Mesendoderm (in vitro differentiated cells): Measurements from ENCODE around the gene CBX2.

ENCODE experiments used
- DNase-seq: peaks from one replicate; pipeline ENCODE4 v3.0.0; 2013
- H2AK5ac ChIP-seq: 2 replicates; pipeline ENCODE4 v1.6.1; 2013; ENCODE audit warnings: low read length, inconsistent platforms
- H2BK120ac ChIP-seq: 2 replicates; pipeline ENCODE4 v1.6.1; 2013; ENCODE audit warnings: low read depth, mild to moderate bottlenecking, low read length, moderate library complexity, mixed read lengths
- H2BK15ac ChIP-seq: replicated peaks from 2 replicates; pipeline ENCODE4 v1.6.1; 2013; ENCODE audit warnings: low read depth, mild to moderate bottlenecking, moderate library complexity
- H2BK5ac ChIP-seq: 2 replicates; pipeline ENCODE4 v1.6.1; 2013; ENCODE audit warnings: low read length, inconsistent platforms
- H3K18ac ChIP-seq: 2 replicates; pipeline ENCODE4 v1.6.1; 2013; ENCODE audit warnings: mild to moderate bottlenecking, low read length, mixed read lengths
- H3K23ac ChIP-seq: one replicate; pipeline ENCODE4 v1.6.1; 2013; ENCODE audit warnings: low read length
- H3K27ac ChIP-seq: 2 replicates; pipeline ENCODE4 v1.5.1; 2013; ENCODE audit warnings: low read depth, mild to moderate bottlenecking, inconsistent platforms, low read length, moderate library complexity
- H3K27me3 ChIP-seq: 2 replicates; pipeline ENCODE4 v1.6.1; 2013; ENCODE audit warnings: low read length, control low read depth, mild to moderate bottlenecking, inconsistent platforms; ENCODE audit not compliant: insufficient read depth, poor library complexity
- H3K36me3 ChIP-seq: 2 replicates; pipeline ENCODE4 v1.6.1; 2013; ENCODE audit warnings: low read length, inconsistent platforms; ENCODE audit not compliant: control insufficient read depth, insufficient read depth
- H3K4ac ChIP-seq: one replicate; pipeline ENCODE4 v1.6.1; 2013; ENCODE audit warnings: low read depth, mild to moderate bottlenecking, low read length, moderate library complexity
- H3K4me1 ChIP-seq: 2 replicates; pipeline ENCODE4 v1.6.1; 2013; ENCODE audit warnings: low read depth, low read length, inconsistent platforms; ENCODE audit not compliant: control insufficient read depth
- H3K4me2 ChIP-seq: 2 replicates; pipeline ENCODE4 v1.6.1; 2013; ENCODE audit warnings: low read length
- H3K4me3 ChIP-seq: 2 replicates; pipeline ENCODE4 v1.5.1; 2013; ENCODE audit warnings: mild to moderate bottlenecking, low read length
- H3K56ac ChIP-seq: one replicate; pipeline ENCODE4 v1.6.1; 2013; ENCODE audit warnings: low read length
- H3K79me1 ChIP-seq: 2 replicates; pipeline ENCODE4 v1.6.1; 2013; ENCODE audit warnings: low read length, inconsistent platforms
- H3K79me2 ChIP-seq: 2 replicates; pipeline ENCODE4 v1.6.1; 2013; ENCODE audit warnings: mild to moderate bottlenecking, low read length; ENCODE audit not compliant: control insufficient read depth, insufficient read depth
- H3K9ac ChIP-seq: 2 replicates; pipeline ENCODE4 v1.6.1; 2013; ENCODE audit warnings: low read length, inconsistent platforms
- H4K5ac ChIP-seq: one replicate; pipeline ENCODE4 v1.6.1; 2013; ENCODE audit warnings: low read length
- H4K8ac ChIP-seq: one replicate; pipeline ENCODE4 v1.6.1; 2013; ENCODE audit warnings: low read depth, mild to moderate bottlenecking, control low read depth, low read length, moderate library complexity
- WGBS: extraction: QIAGEN DNeasy Blood & Tissue Kit; methylation state at CpG from one replicate; pipeline ENCODE4 v1.1.7; 2013; ENCODE audit warnings: low lambda C conversion rate, missing lambda C conversion rate; ENCODE audit not compliant: insufficient coverage; ENCODE audit errors: extremely low coverage; 5-methylcytosine and 5-hydroxymethylcytosine counted together

CBX2 gene

DNA sequence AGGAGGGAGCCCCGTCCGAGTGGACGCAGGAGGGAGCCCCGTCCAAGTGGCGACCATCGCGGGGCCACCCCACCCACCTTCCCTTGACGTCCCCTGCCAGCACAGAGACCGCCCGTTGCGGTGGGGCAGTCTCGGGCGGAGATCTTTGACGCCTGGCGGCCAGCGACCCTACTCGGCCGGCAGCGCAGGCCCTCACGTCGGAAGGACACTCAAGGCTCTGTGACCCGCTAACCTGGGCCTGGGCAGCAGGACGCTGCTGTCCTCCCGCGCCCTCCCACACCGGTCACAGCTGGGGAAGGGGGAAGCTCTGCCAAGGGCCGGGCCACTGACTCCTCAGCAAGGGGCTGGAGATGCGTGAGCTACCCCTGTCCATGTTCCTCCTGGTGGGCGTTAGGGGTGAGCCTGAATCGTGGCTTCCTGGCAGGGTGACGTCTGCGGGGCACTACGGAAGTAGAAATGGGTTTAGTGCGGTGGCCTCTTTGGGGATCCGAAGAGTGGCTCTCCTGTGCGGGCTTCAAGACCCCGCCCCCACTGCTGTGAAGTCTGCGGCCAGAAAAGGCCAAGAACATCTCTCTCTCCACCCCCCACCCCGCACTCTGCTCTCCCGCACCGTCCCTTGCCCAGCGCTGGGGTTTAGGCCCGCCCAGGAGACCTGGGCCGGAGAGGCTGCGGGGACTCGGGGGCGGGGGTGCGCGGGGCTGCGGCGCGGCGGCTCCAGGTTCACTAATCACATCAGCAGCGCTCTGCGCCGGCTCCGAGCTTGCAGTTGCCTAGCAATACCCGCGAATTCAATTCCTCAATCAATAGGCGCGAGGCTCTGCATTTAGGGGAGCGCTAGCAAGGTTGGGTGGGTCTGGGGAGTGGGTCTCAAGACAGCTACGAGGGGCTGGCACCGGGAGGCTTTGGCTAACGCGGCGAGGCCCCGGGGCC, 13.1 kb downstream of the CBX2 start:
- Histone ChIP-seq H3K36me3 (no peaks in the 10 kb centered on the region), H3K79me1 (no peaks in the 10 kb centered on the region), H3K27me3 (peaks cover 64% of the 10 kb centered on the region), H4K8ac (no peak overlapping the region), H2BK15ac (no peak overlapping the region), H3K9ac (no peak overlapping the region), H3K27ac (no peak overlapping the region), H3K18ac (no peak overlapping the region), H3K4me1 (peaks cover 4% of the 10 kb centered on the region), H2BK5ac (no peak overlapping the region), H3K4ac (no peak overlapping the region), H2AK5ac (no peak overlapping the region), H3K4me3 (no peak overlapping the region), H3K56ac (no peak overlapping the region), H3K79me2 (no peaks in the 10 kb centered on the region), H2BK120ac (no peak overlapping the region), H3K4me2 (no peak overlapping the region), H3K23ac (peak overlapping the region; percentile 80), H4K5ac (no peak overlapping the region)
- peak; percentile 24 for DNase-seq
- no CpG with 5 or more reads among the region's 68 CpGs for WGBS

DNA sequence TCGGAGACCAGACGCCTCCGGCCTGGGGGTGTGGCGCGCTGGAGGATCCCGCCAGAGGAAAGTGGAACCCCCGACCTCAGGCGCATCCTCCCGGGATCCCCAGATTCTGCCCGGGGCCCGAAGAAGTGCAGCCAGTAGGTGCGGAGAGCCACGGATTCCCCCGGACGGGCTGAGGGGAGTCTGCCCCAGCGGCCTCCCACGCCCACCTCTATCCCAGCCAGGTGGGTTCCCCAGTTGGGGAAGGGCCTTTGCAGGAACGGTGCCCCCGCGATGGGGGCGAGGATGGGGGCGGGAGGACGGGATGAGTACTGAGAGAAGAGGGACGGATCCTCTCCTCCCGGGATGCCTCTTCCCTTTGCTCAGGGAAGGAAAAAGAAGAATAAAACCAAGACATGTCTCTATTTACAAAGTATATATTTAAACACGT, 13.8 kb downstream of the CBX2 start:
- Histone ChIP-seq H3K4me3 (no peak overlapping the region), H4K5ac (no peak overlapping the region), H3K9ac (no peak overlapping the region), H3K23ac (no peak overlapping the region), H3K56ac (no peak overlapping the region), H3K36me3 (no peaks in the 10 kb centered on the region), H3K79me1 (no peaks in the 10 kb centered on the region), H3K4me1 (peaks cover 7% of the 10 kb centered on the region), H3K18ac (no peak overlapping the region), H2AK5ac (no peak overlapping the region), H3K4me2 (no peak overlapping the region), H2BK15ac (no peak overlapping the region), H3K79me2 (no peaks in the 10 kb centered on the region), H3K27me3 (peaks cover 68% of the 10 kb centered on the region), H2BK120ac (no peak overlapping the region), H2BK5ac (no peak overlapping the region), H4K8ac (no peak overlapping the region), H3K4ac (no peak overlapping the region), H3K27ac (no peak overlapping the region)
- DNase-seq: no peak
- no CpG with 5 or more reads among the region's 26 CpGs for WGBS

DNA sequence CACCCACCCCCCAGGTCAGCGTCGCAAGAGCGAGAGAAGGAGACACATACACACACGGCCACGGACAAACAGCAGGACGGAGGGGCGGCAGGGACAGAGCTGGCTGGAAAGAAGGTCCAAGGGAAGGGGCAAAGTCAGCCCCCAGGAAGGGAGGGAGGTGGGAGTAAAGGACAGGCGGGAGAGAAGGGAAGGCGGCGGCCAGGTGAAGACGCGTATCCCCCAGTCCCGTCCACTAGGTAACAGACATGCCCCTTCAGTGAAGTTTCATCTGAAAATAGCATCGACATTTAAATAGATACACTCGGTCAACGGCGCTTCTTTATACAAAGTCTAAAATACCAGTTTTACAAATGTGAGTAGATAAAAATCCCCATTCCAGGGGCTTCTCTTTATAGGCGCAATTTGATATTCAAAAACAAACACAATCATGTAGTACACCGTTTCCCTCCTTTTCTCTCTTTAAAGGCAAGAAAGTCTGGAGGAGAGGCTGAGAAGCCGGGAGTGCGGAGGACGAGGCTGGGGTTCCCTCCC, 14.5 kb downstream of the CBX2 start:
- Histone ChIP-seq H3K27me3 (peaks cover 68% of the 10 kb centered on the region), H3K4me3 (no peak overlapping the region), H2BK120ac (no peak overlapping the region), H3K4me2 (no peak overlapping the region), H4K8ac (no peak overlapping the region), H3K27ac (no peak overlapping the region), H2BK15ac (no peak overlapping the region), H3K4ac (no peak overlapping the region), H2BK5ac (no peak overlapping the region), H4K5ac (no peak overlapping the region), H3K79me2 (no peaks in the 10 kb centered on the region), H3K18ac (no peak overlapping the region), H3K4me1 (peaks cover 7% of the 10 kb centered on the region), H2AK5ac (no peak overlapping the region), H3K23ac (no peak overlapping the region), H3K79me1 (no peaks in the 10 kb centered on the region), H3K9ac (no peak overlapping the region), H3K56ac (no peak overlapping the region), H3K36me3 (no peaks in the 10 kb centered on the region)
- peak; percentile 22 for DNase-seq
- no CpG with 5 or more reads among the region's 22 CpGs for WGBS

DNA sequence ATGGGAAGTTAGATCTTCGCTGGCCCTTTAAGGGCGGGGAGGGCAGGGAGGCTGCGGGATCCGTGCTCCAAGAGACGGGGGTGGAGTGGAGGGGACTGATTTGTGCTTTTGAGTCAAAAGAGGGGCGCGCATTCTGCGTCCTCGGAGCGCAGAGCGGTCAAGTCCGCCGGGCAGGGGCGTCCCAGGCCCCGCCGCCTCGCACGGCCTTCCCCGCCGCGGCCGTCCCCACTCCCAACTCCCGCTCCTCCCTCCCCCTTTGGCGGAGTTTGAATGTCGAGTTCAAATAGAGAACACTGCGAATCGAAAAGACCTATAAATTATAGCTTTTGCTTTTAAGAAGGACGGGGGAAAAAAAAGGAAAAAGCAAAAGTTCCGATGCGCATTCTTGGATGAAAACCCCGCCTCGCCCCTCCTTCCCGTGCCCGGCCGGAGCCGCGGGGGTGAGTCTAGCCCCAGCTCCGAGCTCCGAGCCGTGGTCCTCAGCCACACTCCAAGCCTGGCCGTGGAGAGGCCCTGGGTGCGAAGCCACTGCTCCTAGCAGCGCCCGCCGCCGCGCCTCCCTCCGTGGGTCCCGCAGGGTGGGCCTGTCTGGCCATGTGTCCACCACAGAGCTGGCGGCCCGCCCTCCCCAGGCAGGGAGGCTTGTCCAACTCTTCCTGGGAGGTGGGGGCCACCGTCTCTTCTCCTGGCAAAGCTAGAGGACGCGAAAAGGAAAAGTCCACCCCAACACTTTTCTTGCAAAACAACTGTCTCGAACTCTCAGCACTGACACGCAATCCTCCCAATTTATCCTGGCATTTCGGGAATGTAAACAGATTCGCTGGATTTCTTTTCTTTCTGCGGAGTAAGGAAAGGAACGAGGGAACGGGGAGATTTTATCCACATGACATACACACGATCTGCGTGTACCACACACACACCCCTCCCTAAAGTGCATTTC, 15.3 kb downstream of the CBX2 start:
- Histone ChIP-seq H3K79me1 (no peaks in the 10 kb centered on the region), H4K5ac (no peak overlapping the region), H3K23ac (no peak overlapping the region), H3K4me1 (peaks cover 7% of the 10 kb centered on the region), H3K4me3 (peak overlapping the region; percentile 7), H2AK5ac (no peak overlapping the region), H3K18ac (no peak overlapping the region), H3K4me2 (peak overlapping the region; percentile 62), H3K4ac (no peak overlapping the region), H4K8ac (no peak overlapping the region), H3K56ac (peak overlapping the region; percentile 50), H2BK120ac (no peak overlapping the region), H3K79me2 (no peaks in the 10 kb centered on the region), H3K9ac (peak overlapping the region; percentile 49), H3K36me3 (no peaks in the 10 kb centered on the region), H2BK5ac (no peak overlapping the region), H2BK15ac (no peak overlapping the region), H3K27me3 (peaks cover 74% of the 10 kb centered on the region), H3K27ac (no peak overlapping the region)
- no CpG with 5 or more reads among the region's 63 CpGs for WGBS
- DNase-seq: peak; percentile 51

DNA sequence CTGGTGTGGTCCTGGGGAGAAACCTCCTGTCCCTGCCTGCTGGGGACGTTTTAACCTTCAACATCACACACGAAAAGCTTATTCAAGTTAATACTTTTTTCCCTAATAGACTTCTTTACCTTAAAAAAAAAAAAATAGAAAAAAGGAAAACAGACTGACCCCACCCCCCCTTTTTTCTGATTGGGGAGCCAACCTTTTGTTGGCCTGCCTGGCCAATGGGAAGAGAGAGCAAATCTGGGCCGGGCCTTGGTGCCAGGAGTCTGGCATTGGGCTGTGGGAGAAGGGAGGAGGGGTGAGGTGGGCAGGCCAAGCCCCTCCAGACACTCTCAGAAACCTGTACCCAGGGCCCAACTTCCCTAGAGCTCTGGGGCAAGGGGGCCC, 16.0 kb downstream of the CBX2 start:
- Histone ChIP-seq H3K36me3 (no peaks in the 10 kb centered on the region), H3K9ac (peak overlapping the region; percentile 49), H3K23ac (no peak overlapping the region), H2AK5ac (no peak overlapping the region), H2BK5ac (no peak overlapping the region), H3K4ac (no peak overlapping the region), H2BK120ac (no peak overlapping the region), H2BK15ac (no peak overlapping the region), H3K27me3 (peaks cover 74% of the 10 kb centered on the region), H3K4me1 (peaks cover 9% of the 10 kb centered on the region), H3K79me2 (no peaks in the 10 kb centered on the region), H3K56ac (peak overlapping the region; percentile 42), H4K5ac (no peak overlapping the region), H4K8ac (no peak overlapping the region), H3K4me2 (peak overlapping the region; percentile 62), H3K27ac (no peak overlapping the region), H3K18ac (no peak overlapping the region), H3K4me3 (no peak overlapping the region), H3K79me1 (no peaks in the 10 kb centered on the region)
- peak; percentile 83 for DNase-seq
- WGBS: no CpG with 5 or more reads among the region's 3 CpGs
